ENCODE data around the gene GNGT2. TPM values are rescaled to one million over a fixed set of nuclear protein-coding genes. Genes with fewer than 3 reads are reported as not detected.

GNGT2 gene
- total RNA-seq, 1 donor from 2014 or later = 2.2 TPM

- Histone ChIP-seq H3K9me3 (replicated peaks) (no peaks in the 10 kb centered on the region), H3K36me3 (no peaks in the 10 kb centered on the region), H3K4me3 (peak overlapping the region; percentile 68), H3K4me1 (peaks cover 81% of the 10 kb centered on the region), H3K27ac (replicated peaks) (peak overlapping the region; percentile 90), H3K27me3 (ENCODE audit: low read depth) (peaks cover 38% of the 10 kb centered on the region)
- DNase-seq = no peak
- intact Hi-C loops (cut with micrococcal nuclease) = no loop called here
- TF ChIP-seq CTCF (IDR thresholded peaks at IDR 0.05; ENCODE audit: borderline replicate concordance) = no peak
These were observed 4.4 kb upstream of the GNGT2 start for GRCh38 chr17:49214676-49215360.

DNA sequence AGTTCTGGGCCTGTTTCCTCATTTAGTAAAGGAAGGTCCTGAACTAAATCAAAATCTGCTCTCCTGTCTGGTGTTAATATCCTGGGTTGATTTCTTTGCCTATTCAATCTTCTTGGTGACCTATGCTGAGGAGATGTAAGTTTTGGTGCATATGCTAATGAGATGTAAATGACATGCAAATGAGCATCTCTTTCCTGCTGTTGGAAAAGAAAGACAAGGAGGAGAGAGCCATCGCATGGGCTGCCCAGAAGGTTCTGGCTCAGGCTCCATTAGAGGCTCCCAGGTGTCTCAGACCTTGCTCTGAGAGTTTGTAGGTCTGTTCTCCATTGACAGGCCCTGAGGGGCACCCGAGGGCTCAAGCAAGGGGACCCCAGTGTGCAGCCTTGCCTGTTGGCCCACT is 3.5 kb upstream of the GNGT2 start:
- no peak for TF ChIP-seq CTCF (IDR thresholded peaks at IDR 0.05; ENCODE audit: borderline replicate concordance)
- Histone ChIP-seq H3K27ac (replicated peaks) (peak overlapping the region; percentile 90), H3K4me3 (peak overlapping the region; percentile 68), H3K4me1 (peaks cover 81% of the 10 kb centered on the region), H3K27me3 (ENCODE audit: low read depth) (peaks cover 38% of the 10 kb centered on the region), H3K9me3 (replicated peaks) (no peaks in the 10 kb centered on the region), H3K36me3 (no peaks in the 10 kb centered on the region)
- no peak for DNase-seq
- intact Hi-C loops (cut with micrococcal nuclease) = no loop called here

DNA sequence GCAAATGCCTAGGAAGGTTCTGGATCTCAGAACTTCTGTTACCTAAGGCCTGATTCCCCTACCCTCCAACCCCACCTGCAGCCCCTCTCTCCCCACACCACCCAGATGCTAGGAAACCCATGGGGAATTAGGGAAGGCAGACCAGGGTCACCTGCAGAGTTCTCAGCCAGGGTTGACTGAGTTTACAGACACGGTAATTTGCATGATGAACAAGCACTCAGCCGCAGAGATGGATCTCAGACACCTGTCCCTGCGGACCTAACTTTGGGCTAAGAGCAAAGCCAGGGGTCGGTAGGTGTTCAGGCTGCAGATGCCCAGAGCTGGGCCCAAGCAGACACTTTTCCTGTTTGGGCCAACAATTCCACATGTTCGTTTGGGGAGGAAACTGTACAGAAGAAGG is 3.0 kb upstream of the GNGT2 start:
- H3K4me1 ChIP-seq = peaks cover 77% of the 10 kb centered on the region
- no peaks in the 10 kb centered on the region for H3K36me3 ChIP-seq
- no peak for DNase-seq
- H3K27ac ChIP-seq (replicated peaks) = peak overlapping the region; percentile 90
- H3K27me3 ChIP-seq (ENCODE audit: low read depth) = peaks cover 39% of the 10 kb centered on the region
- no peak for TF ChIP-seq CTCF (IDR thresholded peaks at IDR 0.05; ENCODE audit: borderline replicate concordance)
- H3K4me3 ChIP-seq = peak overlapping the region; percentile 68
- no peaks in the 10 kb centered on the region for H3K9me3 ChIP-seq (replicated peaks)
- intact Hi-C loops (cut with micrococcal nuclease) = no loop called here

DNA sequence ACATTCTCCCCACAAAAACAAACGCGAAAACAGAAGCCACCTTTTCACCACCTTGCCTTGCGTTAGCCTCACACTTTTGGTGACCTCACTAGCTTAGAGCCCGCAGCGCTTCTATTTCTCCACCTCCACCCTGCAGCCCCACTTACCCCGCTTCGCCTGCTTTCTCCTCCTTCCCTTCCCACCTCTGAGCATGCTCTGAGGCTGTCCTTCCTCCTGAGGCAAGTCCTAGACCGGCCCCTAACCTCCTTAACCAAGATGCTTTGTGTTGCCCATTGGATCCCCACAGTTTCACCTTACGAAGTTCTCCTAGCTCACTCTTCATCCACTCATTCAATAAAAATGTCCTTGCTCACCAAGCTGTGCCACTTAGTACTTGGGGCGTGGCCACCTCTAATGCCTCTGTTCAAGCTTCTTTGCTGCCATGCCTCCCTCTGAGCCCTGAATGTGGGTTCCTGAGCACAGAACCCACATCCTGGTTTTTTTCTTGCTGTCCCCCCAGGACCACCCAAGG is 1.3 kb downstream of the GNGT2 start:
- peaks cover 36% of the 10 kb centered on the region for H3K4me1 ChIP-seq
- TF ChIP-seq CTCF (IDR thresholded peaks at IDR 0.05; ENCODE audit: borderline replicate concordance) = no peak
- intact Hi-C loops (cut with micrococcal nuclease) = no loop called here
- DNase-seq = no peak
- no peaks in the 10 kb centered on the region for H3K36me3 ChIP-seq
- H3K9me3 ChIP-seq (replicated peaks) = no peaks in the 10 kb centered on the region
- peaks cover 42% of the 10 kb centered on the region for H3K27me3 ChIP-seq (ENCODE audit: low read depth)
- H3K4me3 ChIP-seq = peak overlapping the region; percentile 68
- peak overlapping the region; percentile 90 for H3K27ac ChIP-seq (replicated peaks)

DNA sequence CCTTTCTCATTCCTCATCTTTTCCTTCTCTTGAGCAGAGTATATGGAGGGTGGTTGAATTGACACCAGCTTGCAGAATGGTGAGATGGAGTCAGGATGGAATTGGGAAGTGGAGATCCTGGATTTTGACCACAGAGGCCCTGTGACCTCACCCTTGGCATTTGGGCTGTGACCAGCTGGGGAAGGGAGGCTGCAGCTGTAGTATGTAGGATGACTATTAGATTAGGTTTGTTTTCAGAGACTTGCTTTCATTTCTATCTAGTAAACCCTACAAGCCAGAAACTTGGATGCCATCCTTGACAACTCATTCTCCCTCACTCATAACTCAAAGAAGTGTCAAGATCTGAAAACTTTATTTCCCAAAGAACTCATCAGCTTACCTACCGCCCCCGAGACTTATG is 5.9 kb downstream of the GNGT2 start:
- intact Hi-C loops (cut with micrococcal nuclease) = no loop called here
- DNase-seq = no peak

More for the DNA sequence above, 5.9 kb downstream of the GNGT2 start:
- Histone ChIP-seq H3K36me3 (no peaks in the 10 kb centered on the region), H3K27ac (replicated peaks) (no peak overlapping the region), H3K4me1 (peaks cover 20% of the 10 kb centered on the region), H3K27me3 (ENCODE audit: low read depth) (peaks cover 25% of the 10 kb centered on the region), H3K9me3 (replicated peaks) (no peaks in the 10 kb centered on the region), H3K4me3 (no peak overlapping the region)
- no peak for TF ChIP-seq CTCF (IDR thresholded peaks at IDR 0.05; ENCODE audit: borderline replicate concordance)
